ENCODE data around the gene LNX2.

Gene LNX2

DNA sequence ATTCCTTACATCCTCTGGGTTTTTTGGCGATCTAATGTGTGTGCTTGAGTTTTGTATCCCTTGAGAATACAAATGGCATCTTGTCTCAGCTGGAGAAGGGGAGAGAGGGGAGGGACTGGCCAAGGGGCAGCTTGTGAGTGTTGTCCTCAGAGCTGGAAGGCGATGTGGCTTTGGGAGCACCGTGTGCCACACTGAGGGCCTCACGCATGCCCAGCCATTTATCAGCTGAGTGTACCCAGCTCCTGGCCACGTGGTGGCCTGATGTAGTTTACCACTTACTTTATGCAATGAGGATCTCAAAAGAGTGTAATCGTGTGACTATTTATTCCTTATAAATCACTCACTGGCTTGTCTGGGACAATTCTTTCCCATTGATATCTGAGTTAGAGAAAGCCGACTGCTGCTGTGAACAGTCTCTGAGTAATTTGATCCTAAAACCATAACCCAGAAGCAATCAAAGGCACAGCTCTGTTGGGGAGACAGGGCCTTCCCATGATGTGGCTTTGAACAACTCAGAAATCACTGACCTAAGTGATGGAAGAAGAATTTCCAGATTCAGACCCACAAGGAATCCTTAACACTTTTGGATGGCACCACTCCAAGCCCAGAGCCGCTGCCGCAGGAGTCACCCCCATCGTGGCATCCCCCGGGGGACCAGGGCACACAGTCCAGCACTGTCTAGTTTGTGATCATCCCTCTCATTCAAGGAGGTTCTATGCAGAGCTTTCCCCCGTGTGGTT, 116.0 kb downstream of the LNX2 start:
- no peak for DNase-seq

DNA sequence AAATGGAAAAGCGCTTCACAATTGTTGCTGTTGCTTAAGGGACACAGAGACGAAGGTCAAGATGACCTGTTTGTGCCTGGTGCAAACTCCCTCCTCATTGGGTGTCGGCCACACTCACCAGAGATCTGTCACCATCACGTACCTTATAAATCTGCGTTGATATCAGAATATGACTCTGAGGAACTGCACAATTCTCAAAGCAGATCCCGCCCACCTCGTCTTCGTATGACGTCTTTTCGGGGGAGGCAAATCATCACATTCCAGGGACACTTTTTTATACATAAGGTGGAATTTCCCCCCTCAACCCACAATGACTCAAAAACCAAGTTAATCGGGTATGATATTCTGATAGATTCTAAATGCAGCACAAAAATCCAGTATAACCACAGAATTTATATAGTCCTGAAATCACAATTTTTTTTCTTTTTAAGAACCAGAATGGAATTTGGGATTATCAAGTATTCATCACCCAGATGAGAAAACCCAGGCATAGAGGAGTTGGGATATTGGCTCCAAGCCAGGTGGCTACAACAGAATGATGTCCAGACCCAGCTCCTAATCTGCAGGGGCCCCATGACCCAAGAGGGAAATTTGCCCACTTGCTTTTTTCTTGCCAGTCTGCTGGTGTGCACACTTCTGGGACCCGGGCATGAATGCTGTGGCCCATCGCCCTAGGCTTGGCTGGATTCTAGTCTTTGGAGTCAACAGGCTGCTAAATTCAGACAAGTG, 119.4 kb downstream of the LNX2 start:
- DNase-seq: no peak

DNA sequence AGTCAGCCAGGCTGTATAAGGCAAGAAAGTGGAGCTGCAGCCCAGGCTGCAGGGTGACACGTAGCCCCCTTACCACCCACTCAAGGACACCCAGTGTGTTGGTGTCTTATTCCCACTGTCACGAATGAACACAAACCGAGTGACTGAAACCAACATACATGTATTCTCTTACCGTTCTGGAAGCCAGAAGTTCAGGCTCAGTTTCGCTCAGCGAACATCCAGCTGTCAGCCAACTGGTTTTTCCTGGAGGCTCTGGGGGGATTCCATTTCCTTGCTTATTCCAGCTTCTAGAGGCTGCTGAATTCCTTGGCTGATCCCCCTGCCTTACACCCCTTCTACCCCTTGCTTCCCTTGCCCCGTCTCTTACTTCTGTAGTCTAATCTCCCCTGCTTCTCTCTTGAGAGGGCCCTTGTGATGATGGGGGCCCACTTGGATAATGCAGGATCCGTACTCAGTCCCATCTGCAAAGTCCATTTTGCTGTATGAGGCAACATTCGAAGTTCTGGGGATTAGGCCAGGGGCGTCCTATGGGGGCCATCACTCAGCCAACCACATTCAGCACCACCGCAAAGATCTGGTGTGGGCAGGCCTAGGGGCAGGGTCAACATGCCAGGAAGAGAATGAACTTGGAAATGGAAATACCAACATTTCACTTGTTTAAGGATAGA, 122.6 kb downstream of the LNX2 start:
- no peak for DNase-seq

DNA sequence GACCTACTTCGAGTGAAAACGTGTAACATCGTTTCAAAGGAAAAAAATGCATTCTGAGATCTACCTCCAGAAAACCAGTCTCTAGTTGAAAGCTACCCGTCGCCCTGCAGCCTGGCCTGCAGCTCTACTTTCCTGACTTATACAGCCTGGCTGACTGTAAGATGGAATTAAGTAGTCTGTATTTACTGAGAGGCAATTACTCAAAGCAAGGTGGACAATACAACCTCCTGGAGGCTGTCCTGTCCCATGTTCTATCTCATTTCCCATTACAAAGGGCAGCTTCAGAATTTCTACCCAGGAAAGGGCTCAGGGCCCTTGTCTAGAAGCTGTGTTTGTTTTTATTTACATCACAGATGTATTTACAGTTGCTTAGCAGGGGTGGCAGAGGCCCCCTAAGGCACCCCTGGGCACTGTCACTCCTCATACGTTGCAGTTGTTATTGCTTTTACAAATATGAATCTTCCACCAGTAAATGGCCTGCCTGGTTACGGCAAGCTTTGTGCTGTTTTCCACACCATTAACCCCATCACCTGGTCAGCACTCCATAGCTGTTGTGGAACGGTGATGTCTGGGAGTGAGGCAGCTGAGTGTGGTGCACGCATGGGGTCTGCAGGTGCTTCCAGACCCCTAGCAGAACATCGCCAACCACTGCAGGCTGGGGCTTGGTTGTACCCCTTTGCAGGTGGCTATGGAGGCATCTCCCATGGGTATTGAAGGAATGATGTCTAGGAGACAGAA, 123.6 kb downstream of the LNX2 start:
- DNase-seq: peak in 1 of 14 donors; percentile 39

DNA sequence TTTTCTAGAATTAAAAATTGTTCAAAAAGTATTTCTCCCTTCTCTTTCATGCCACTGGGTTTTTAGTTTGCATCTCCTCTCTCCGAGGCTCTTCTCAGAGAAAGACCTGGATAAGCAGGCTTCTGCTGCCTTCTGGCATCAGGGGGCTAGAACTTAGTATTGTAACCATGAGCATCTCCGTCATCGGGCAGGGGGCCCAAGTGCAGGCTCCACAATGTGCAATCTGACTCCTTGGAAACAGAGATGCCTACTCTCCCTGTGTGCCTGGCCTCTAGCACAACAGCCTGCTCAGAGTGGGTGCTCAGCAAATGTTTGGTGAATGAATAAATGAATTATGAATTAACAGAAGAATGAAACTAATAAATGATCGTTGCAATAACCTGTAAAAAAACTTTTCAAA, 124.3 kb downstream of the LNX2 start:
- DNase-seq: peak in 4 of 14 donors; percentile 7 to 27 (median 22)
